HG03103 (cell line): Measurements from ENCODE around the gene MBNL2.

ENCODE experiments used
- ATAC-seq: cut with Tn5 transposase; IDR thresholded peaks from one replicate; pipeline ENCODE4 v1.9.1; 2021; ENCODE audit warnings: low read depth; ENCODE audit not compliant: unreplicated experiment

The MBNL2 gene

DNA sequence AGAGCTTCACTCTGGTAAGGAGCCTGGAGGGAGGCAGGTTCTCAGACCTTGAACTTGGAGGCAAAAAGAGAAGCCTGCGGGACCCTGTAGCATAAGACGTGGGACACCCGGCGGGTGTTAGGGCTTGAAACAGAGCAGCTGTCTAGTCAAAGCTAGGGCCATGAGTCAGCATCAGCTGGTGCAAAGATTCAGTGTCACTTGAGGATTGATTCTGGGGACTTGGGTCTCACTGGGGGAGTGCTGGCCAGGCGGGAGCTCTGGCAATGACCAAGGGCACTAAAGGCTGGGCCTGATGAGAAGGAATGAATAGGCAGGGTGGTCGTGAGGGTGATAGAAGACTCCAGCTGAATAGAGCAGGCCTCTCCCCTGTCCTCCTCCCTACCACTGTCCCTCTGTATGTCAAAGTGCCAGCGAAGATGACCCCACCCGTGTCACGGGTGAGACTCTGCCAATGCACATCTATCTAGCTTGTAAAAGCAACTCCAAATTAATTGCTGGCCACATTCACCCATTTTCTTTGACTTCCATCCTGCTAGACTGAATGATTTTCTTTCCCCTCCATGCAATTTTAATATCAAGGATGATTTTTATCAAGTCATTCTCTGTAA, 97.1 kb downstream of the MBNL2 start:
- no peak for ATAC-seq

DNA sequence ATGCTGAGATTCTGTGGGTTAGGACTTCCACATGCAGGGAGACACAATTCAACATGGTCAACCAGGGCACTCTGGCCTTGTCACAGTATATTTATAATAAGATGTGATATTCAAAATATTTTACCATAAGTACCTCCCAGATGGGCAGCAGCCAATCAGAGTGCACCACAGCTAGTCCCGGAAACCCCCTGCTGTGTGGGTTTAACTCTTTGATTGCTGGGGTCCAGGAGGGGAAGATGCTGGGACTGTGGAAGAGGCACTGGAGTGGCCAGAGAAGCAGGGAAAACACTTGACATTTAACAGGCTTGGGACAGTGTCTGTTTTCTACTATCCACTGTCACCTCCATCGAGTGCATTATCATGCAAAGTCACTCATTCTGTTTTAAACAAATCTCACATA, 99.0 kb downstream of the MBNL2 start:
- ATAC-seq = no peak

DNA sequence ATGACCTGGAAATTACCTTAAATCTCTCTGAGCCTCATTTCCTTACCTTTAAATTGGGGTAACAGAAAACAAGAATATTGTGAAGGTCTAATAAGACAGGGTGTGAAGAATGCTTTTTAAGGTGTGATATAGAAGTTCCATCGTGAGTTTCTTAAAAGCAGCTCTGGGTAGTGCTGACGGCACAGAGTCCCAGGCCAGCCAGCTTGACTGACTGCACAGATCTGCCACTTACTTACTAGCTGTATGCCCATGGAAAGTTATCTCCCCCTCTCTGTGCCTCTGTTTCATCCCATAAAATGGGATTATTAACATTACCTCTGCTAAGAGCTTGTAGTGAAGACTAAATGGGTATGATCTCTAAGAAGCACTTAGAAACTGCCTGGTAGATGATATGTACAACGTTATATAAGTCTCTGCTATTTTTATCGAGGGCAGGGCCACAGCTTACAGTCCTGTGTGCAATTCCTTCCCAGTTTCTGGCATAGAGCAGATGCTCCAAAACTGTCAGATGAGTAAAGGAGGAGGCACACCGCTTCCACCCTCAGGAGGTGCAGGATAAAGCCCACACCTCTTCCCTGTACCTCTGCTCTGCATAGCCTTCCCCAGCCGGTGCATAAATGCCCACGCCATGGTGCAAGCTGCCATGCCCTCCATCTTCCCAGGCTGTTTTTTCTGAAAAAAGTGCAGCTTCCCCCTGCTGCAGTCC, 99.6 kb downstream of the MBNL2 start:
- ATAC-seq = no peak

DNA sequence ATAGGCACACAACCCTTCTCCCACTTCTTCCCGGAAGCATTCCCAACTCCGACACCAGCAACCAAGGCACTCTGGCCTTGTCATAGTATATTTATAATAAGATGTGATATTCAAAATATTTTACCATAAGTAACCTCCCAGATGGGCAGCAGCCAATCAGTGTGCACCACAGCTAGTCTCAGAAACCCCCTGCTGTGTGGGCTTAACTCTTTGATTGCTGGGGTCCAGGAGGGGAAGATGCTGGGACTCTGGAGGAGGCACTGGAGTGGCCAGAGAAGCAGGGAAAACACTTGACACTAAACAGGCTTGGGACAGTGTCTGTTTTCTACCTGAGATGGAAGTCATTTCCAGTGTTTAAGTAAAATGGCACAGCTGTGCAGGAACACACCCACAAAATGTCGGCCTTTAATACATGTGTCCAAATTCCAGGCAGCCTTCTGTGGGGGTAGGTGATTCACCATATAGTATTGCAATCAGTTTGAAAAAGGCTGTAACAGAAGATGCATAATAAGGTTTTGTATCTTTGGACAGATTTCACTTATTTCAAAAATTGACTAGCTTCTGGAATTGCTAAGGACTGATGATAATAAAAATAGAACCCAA, 100.7 kb downstream of the MBNL2 start:
- no peak for ATAC-seq

DNA sequence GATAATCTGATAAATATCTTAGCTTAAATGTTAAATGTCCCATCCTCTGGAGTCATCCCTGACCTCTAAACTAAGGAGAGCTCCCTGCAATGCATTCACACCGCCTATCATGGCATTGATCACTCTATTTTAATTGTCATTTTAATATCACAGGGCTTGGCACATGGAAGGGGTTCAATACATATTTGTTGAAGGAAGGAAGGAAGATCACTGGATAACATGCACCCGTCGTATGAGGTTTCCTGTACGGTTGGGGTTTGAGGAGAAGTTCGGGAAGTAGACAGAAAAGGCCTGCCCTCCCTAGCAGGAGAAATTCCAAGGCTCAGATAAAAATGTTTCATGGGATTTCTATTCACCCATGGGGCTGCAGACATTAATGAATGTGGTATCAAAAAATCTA, 102.0 kb downstream of the MBNL2 start:
- no peak for ATAC-seq

DNA sequence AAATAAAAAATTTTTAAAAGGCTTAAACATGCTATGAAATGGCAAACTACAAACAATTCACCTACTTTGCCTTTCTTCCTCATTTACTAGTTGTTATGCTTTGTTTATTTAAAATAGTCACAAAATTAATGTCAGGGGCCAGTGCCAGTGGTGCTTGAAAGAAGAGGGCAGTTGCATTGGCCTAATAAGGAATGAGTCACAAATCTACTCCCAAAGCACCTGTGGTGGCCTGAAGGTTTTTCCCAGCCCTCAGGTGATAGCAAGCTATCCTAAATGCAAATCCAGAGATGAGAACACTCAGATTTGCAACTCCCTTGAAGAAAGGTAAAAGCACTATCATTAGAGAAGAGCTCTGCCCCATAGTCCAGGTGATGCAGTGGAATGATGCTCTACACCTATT, 103.6 kb downstream of the MBNL2 start:
- ATAC-seq = no peak

DNA sequence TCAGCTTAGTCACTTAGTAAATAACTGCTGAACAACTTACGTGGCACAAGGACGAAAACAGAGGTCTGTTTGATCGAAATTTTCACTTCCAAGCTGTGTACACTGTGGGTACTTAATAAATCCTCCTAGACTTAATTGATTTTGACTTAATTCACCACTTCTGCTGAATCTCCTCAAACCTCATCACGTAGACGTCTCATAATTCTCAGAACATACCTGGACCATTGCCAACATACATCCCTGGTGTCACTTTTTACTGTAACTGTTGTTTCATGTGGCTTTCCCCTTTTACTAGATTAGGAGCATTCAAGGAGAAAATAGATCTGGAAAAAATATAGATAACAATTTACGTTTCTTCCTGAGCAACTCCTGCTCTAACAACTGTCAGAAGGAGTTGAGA, 105.0 kb downstream of the MBNL2 start:
- no peak for ATAC-seq

DNA sequence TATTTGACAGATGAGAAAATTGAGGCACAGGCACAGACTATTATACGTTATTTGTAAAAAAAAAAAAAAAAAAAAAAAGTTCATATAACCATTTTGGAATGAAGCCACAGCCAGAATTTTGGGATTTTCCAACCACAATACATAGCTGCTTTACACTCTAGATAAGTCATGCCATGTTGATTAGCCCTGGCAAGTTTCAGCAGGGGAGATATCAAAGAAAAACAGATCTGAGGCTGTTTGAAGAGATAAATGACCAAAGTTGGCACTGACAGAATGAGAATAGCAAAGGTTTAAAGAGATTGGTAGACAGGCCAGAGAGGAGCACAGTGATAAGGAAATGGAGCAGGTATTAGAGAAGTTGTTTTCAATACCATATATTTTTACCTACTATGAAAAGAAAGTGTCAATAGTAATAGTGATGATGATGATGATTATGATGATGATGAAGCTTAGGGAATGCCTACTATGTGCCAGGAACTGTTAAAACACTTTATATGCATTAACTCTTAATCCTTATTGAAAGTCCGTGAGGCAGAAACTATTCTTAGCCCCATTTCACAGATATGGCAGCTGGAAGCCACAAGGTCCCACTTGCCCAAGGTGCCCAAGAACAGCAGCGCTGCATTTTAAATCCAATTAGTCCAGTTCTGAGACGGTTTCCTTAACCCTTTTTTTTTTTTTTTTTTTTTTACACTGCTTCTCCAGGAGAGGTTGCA, 105.5 kb downstream of the MBNL2 start:
- ATAC-seq = no peak

DNA sequence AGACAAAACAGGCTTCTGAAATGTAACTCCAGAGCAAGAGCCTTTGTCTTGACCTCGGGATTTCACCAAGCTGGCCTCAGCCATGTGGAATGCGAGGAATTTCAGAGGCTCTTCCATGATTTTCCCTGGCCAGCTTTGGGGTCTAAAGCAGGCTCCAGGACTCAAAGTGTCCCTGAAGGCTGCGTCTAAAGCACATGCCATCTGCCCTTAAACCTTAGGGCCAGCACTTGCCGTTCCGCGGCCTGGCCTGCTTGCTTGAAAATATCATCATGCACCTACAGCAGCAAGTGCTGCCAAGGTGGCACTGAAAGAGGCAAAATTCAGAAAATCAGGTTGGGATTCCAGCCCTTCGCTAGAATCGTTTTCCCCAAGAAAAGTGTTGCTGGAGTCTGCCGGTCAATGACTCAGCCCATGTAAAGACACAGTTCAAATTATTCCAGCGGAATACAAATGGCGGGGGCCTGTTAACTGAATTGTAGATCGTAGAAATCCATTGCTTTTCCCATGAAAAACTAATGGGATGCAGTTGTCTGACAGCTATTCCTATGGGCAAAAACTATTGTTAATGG, 106.2 kb downstream of the MBNL2 start:
- no peak for ATAC-seq

DNA sequence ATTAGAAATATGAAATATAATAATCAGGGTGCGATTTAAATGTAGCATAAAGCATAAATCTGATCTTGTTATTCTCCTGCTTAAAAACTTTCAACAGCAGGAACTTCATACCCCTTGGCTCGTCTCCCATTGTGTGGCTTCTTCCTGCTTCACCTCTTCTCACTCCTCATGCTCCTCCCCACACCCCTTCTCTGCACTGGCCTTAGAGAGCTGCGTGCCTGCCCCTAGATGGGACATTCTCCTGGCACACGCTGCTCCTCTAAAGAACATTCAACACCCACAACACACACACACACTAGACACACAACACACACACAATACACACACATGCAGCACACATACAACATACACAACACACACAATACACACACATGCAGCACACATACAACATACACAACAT, 107.2 kb downstream of the MBNL2 start:
- no peak for ATAC-seq

DNA sequence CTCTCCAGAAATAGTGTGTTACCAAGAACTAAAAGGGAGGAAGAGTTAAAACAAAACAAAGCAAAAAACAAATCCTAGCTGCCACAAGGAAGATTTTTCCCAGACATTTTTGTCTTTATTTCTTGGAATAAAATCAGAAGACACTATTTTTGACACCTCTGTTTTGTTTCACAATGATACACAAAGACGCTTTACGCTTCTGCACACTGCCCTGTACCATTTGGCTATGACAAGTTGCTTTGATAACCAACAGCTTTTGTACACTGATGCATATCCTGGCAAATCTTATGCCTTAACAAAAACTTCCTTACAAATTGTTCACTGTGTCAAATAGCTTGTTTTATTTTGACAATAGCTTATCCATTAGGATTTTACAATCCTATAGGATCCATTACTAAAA, 108.3 kb downstream of the MBNL2 start:
- ATAC-seq = no peak

DNA sequence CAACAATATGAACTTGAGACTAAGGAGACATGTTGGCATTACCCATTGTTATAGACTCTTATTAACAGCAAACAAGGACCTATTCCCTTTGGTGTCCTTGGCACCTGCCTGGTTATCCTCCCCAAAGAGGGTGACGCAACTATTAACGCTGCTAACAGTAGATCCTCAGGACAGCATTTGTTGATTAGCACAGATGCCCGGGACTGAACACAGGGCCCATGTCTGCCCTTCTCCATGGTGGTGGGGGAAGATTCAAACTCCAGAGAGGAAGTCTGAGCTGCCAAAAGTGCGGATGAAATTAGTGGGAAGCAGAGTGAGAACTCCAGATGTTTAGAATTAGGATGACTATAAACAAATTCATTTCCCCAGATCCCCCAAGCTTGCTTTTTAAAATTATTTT, 110.6 kb downstream of the MBNL2 start:
- ATAC-seq = no peak

DNA sequence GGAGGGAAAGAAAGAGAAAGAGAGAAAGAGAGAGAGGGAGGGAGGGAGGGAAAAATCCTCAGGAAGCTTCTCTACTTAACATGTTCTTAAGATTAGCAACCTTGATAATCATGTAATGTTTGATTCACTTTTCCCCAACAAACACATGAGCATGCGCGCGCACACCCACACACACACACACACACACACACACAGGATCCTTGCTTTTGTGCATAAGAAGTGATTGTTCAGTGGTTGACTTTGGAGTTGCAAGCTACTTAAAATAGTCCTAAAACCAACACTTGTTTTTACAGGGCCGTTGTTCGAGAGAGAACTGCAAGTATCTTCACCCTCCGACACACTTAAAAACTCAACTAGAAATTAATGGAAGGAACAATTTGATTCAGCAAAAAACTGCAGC, 111.8 kb downstream of the MBNL2 start:
- no peak for ATAC-seq

DNA sequence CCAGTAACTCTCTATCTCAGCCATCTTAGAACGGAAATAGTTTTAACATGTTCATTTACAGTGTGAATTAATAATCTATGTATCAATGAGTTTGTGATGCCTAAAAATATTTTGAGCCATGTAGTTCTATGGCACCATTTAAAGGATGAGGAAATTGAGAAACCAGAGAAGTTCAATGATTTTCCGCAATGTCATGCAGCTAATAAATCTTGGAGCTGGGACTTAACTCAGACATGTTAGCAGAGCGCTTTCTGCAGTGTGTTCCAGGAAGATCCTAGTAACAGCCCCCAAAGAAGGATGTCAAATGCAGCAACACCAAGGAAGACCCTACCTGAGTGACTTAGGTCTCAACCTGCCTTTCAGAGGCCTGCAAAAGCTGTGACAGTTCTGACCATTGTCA, 112.6 kb downstream of the MBNL2 start:
- no peak for ATAC-seq

DNA sequence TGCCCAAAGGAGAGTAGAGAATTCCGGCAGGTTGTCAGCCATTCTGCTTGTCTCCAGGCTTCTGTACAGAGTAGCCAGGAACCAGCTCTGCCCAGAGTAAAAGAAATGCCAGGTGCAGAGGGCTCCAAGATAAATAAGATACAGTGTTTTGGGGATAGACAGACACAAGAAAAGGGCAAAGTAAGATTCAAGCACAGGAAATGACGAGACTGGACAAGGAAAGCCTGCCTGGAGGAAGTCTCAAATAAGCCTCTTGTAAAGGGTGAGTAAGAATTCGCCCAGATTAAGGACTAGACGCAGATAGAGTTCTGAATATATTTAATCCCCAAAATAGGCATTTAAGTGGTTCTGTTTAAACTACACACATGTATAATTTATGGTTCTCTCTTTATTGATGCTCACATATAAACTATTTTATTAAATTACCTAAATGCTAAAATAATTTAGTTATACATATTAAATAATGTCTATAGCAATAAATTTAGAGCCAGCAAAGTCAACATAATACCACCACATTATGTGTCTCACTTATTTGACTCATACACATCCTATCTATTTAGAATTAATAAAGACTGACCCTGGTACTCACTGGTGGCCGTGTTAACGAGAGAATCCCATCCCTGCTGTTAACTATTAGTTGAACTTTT, 113.5 kb downstream of the MBNL2 start:
- no peak for ATAC-seq

DNA sequence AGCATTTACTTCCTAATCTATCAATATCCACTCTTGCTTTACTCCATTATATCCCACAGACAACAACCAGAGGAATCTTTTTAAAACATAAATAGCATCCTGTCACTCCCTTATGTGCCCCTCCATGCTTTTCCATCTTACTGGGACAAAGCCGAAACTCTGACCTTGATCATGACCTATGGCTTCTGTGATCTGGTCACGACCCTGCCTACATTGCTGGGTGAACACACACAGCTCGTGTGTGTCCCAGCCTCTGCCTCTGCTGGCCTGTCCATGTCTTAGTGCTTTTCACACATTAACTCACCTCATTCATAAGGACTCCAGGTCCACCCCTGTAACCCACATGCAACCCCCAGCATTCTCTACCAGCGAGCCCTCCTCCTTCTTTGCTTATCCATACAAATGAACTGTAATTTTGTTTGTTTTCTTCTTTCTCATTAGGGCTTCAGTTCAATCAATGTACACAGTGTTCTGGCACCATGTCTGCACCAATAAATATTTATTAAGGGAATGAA, 115.9 kb downstream of the MBNL2 start:
- ATAC-seq = no peak

DNA sequence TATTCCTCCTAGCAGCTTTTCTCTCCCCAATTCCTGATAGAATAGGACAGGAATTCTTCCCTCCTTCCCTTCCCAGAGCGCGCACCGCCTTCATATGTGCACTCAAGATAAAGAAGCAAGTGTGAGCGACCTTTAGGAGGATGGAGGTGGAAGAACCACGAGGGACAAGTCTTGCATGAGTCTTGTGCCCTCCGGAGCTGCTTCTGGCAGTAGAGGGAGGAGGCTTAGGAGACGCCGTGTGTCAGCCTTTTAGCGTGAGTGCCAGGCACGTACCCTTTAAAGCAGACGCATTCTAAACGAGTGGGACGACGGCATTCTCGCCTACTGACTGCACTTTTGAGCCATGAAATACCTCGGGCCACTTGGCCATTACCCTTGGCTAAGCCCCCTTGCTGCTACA, 116.4 kb downstream of the MBNL2 start:
- ATAC-seq = no peak

DNA sequence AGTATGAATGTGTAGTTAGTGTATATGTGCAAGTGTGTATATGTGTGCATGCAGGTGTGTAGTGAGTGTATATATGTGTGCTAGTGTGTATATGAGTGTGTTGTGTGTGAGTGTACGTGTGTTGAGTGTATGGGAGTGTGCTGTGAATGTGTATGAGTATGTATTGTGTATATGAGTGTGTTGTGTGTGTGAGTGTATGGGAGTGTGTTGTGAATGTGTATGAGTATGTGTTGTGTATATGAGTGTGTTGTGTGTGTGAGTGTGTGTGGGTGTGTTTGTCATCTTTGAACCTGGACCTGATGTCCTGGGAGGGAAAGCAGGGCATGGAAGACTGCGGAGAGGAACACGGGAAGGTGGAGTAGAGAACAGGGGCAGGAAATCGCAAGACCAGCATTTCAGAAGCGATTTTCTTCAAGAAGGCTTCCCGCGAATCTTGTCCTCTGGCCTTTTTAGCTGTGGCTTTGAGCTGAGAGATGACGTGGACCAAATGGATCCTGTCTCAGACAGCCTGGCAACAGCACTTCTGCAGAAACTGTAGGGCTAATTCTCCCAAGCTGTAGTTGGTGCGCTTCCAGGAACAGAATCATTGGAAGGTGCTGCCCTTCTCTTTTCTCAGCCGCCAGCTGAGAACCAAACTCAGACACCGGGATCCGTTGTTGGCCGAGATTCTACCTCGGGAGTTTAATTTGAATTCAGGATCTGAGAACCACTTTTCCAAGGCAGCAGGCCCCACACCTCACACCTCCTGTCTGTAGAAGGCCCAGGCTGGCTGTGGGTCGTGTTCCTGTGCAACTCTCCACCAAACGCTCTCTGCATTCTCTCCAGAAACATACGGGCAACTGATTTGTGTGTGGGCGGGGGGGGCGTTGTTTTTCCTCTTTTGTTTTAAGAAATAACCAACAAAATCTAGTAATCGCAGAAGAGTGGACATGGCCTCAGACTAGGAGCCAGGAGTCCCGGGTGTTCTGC, 117.2 kb downstream of the MBNL2 start:
- ATAC-seq = no peak

DNA sequence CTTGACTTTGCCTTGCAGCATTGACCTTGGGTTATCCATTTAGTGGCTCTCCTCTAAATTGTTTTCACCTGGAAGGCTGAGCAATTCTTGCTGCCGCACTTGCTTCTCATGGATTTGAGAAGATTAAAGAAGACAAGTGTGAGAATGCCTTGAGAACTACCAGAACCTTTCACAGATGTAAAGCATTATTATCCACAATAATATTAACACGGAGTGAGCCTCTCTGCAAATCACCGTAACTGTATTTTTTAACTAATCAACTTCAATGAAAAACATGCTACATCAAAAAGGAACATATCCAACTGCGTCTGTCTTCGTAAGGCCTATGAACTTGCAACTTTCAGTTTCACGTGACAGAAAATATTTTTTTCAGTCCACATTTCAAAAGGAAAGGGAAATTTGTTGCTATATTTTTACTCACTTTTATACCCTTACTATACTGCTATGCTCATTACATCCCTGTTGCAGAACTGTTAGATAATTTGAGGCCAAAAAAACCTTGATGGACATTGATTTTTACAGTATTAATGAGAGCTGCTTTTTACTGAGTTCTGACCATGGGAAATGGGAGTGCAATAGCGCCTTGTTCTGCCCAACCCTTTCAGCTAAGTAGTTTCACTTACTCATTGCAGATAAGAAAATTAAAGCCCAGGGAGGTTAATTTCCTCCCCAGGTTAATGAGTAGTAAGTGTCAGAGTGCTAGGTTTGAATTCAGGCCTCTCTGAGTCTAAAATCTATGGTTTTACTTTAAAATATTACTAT, 118.0 kb downstream of the MBNL2 start:
- no peak for ATAC-seq
